H1 (cell line): ENCODE measurements around the gene EXOG. TPM values are rescaled to one million over a fixed set of nuclear protein-coding genes. Genes with fewer than 3 reads are reported as not detected.

Experiments
- CTCF ChIA-PET: fragments of 300-600 bp; sonication (Branson Sonifier 250); formaldehyde crosslinking; loops from one replicate; lab custom pipeline; 2021; ENCODE audit not compliant: partially characterized antibody; lab: Charles Lee
- POLR2A ChIA-PET: fragments of 300-600 bp; sonication (Branson Sonifier 250); formaldehyde crosslinking; loops from one replicate; lab custom pipeline; 2021; ENCODE audit warnings: inconsistent platforms; ENCODE audit not compliant: partially characterized antibody; lab: Charles Lee
- DNase-seq, 2 experiments: peaks; one replicate each; pipeline versions ENCODE4 v3.0.0 to v3.0.0-alpha.2; 2010 to 2022; ENCODE audit warnings: low spot score in 2 of 2, low read depth in 1 of 2, mixed read lengths in 1 of 2
- FAIRE-seq: peaks from 2 replicates; lab custom pipeline; 2011; peaks lifted over from hg19 to GRCh38; lab: Jason Lieb, UNC
- H2AFZ ChIP-seq: 2 replicates; pipeline ENCODE4 v1.8.1; 2012; ENCODE audit warnings: low read length, inconsistent platforms
- H2AK5ac ChIP-seq: 2 replicates; pipeline ENCODE4 v1.6.1; 2013; ENCODE audit warnings: low read depth, low read length
- H2BK120ac ChIP-seq: replicated peaks from 2 replicates; pipeline ENCODE3; 2013; ENCODE audit warnings: low read depth, low read length, inconsistent platforms
- H2BK12ac ChIP-seq: 2 replicates; pipeline ENCODE4 v1.6.1; 2013; ENCODE audit warnings: low read depth, low read length
- H2BK15ac ChIP-seq: 2 replicates; pipeline ENCODE4 v1.6.1; 2013; ENCODE audit warnings: low read length
- H2BK20ac ChIP-seq: 2 replicates; pipeline ENCODE4 v1.6.1; 2013; ENCODE audit warnings: low read length
- H2BK5ac ChIP-seq: 2 replicates; pipeline ENCODE4 v1.6.1; 2013; ENCODE audit warnings: low read depth, low read length
- H3K14ac ChIP-seq: 2 replicates; pipeline ENCODE4 v1.6.1; 2013; ENCODE audit warnings: inconsistent platforms; ENCODE audit not compliant: insufficient read length
- H3K18ac ChIP-seq: 2 replicates; pipeline ENCODE4 v1.6.1; 2013; ENCODE audit warnings: low read length; ENCODE audit errors: extremely low read depth
- H3K23ac ChIP-seq: 2 replicates; pipeline ENCODE4 v1.6.1; 2013; ENCODE audit warnings: inconsistent platforms; ENCODE audit not compliant: insufficient read length
- H3K23me2 ChIP-seq: 2 replicates; pipeline ENCODE4 v1.6.1; 2013; ENCODE audit warnings: low read depth, low read length
- H3K27ac ChIP-seq: 2 replicates; pipeline ENCODE4 v1.6.1; 2011; ENCODE audit warnings: low read depth, low read length, inconsistent platforms
- H3K27me3 ChIP-seq, 4 experiments: replicated peaks in 1 of 4; 1 replicate in 1 of 4; 2 replicates in 3 of 4; pipeline versions ENCODE4 v1.6.1 to v1.8.1; 2011 to 2013; ENCODE audit warnings: low read length in 3 of 4, mild to moderate bottlenecking in 3 of 4, inconsistent platforms in 2 of 4, mixed read lengths in 2 of 4, moderate library complexity in 1 of 4; ENCODE audit not compliant: control insufficient read depth in 3 of 4, insufficient read depth in 3 of 4; ENCODE audit errors: extremely low read depth in 1 of 4
- H3K36me3 ChIP-seq, 4 experiments: 2 replicates each; pipeline versions ENCODE4 v1.6.1 to v1.8.1; 2011 to 2013; ENCODE audit warnings: mild to moderate bottlenecking in 4 of 4, low read length in 3 of 4, moderate library complexity in 2 of 4, control low read depth in 1 of 4, inconsistent platforms in 1 of 4; ENCODE audit not compliant: insufficient read depth in 4 of 4, control insufficient read depth in 2 of 4
- H3K4ac ChIP-seq: replicated peaks from 2 replicates; pipeline ENCODE3; 2013; ENCODE audit warnings: low read length, low read depth, mixed read lengths, inconsistent platforms; ENCODE audit not compliant: insufficient read length
- H3K4me1 ChIP-seq, 4 experiments: replicated peaks in 1 of 4; 1 replicate in 1 of 4; 2 replicates in 3 of 4; pipeline versions ENCODE4 v1.6.1 to v1.8.1; 2011 to 2013; ENCODE audit warnings: low read length in 3 of 4, inconsistent platforms in 2 of 4, mixed read lengths in 1 of 4; ENCODE audit not compliant: insufficient read depth in 4 of 4, control insufficient read depth in 3 of 4
- H3K4me2 ChIP-seq, 2 experiments: 2 replicates each; pipeline versions ENCODE4 v1.6.1 to v1.8.1; 2011 to 2013; ENCODE audit warnings: low read depth in 2 of 2, low read length in 2 of 2, control low read depth in 1 of 2, inconsistent platforms in 1 of 2, mild to moderate bottlenecking in 1 of 2; ENCODE audit not compliant: insufficient read depth in 1 of 2
- H3K4me3 ChIP-seq, 4 experiments: fragments of 200-600, 300-600 bp in 1 of 4; sonication (generic), shearing (Covaris generic), sonication (Bioruptor Twin) in 1 of 4; 2 replicates each; pipeline versions ENCODE4 v1.5.1 to v1.8.1; 2011 to 2016; ENCODE audit warnings: low read length in 4 of 4, low read depth in 3 of 4, control low read depth in 2 of 4, inconsistent platforms in 2 of 4, mild to moderate bottlenecking in 2 of 4, mixed read lengths in 1 of 4, moderate library complexity in 1 of 4; ENCODE audit not compliant: insufficient read depth in 2 of 4; ENCODE audit errors: extremely low read depth in 1 of 4
- H3K56ac ChIP-seq: replicated peaks from 2 replicates; pipeline ENCODE3; 2013; ENCODE audit warnings: low read depth, mild to moderate bottlenecking, mixed read lengths, low read length, inconsistent platforms; ENCODE audit not compliant: insufficient read length
- H3K79me1 ChIP-seq: 2 replicates; pipeline ENCODE4 v1.6.1; 2013; ENCODE audit warnings: low read depth, low read length, control low read depth
- H3K79me2 ChIP-seq, 2 experiments: 2 replicates each; pipeline versions ENCODE4 v1.6.1 to v1.8.1; 2012 to 2013; ENCODE audit warnings: low read length in 2 of 2, mild to moderate bottlenecking in 2 of 2, inconsistent platforms in 1 of 2; ENCODE audit not compliant: insufficient read depth in 2 of 2, control insufficient read depth in 1 of 2
- H3K9ac ChIP-seq, 4 experiments: replicated peaks in 1 of 4; 1 replicate in 1 of 4; 2 replicates in 3 of 4; pipeline versions ENCODE4 v1.6.1 to v1.8.1; 2011 to 2013; ENCODE audit warnings: low read depth in 3 of 4, low read length in 3 of 4, control low read depth in 2 of 4, mild to moderate bottlenecking in 2 of 4, moderate library complexity in 2 of 4, inconsistent platforms in 1 of 4; ENCODE audit errors: extremely low read depth in 1 of 4
- H3K9me3 ChIP-seq, 2 experiments: 2 replicates each; pipeline versions ENCODE4 v1.6.1 to v1.8.1; 2012 to 2013; ENCODE audit warnings: mild to moderate bottlenecking in 2 of 2, moderate library complexity in 2 of 2, control low read depth in 1 of 2, inconsistent platforms in 1 of 2, low read depth in 1 of 2, low read length in 1 of 2, mixed read lengths in 1 of 2; ENCODE audit not compliant: insufficient read depth in 2 of 2
- H4K20me1 ChIP-seq, 2 experiments: replicated peaks in 1 of 2; 2 replicates each; pipeline versions ENCODE3 to v1.8.1; 2011 to 2013; ENCODE audit warnings: inconsistent platforms in 2 of 2, low read length in 2 of 2, mild to moderate bottlenecking in 1 of 2; ENCODE audit not compliant: insufficient read depth in 2 of 2, control insufficient read depth in 1 of 2
- H4K5ac ChIP-seq: 2 replicates; pipeline ENCODE4 v1.6.1; 2013; ENCODE audit warnings: low read length, low read depth, mixed read lengths, inconsistent platforms; ENCODE audit not compliant: insufficient read length
- H4K8ac ChIP-seq: 2 replicates; pipeline ENCODE4 v1.8.0; 2013; ENCODE audit warnings: mild to moderate bottlenecking, moderate library complexity, low read length, inconsistent platforms; ENCODE audit not compliant: insufficient read depth; ENCODE audit errors: extremely low read depth
- H4K91ac ChIP-seq: replicated peaks from 2 replicates; pipeline ENCODE3; 2013; ENCODE audit warnings: low read length, mixed read lengths, inconsistent platforms; ENCODE audit not compliant: insufficient read length
- ASH2L ChIP-seq: fragments of 200-600, 300-600 bp; sonication (generic); IDR thresholded peaks from one replicate; pipeline ENCODE4 v1.7.1; 2017; ENCODE audit warnings: low read length
- BCL11A ChIP-seq, 2 experiments: IDR thresholded peaks; one replicate each; pipeline ENCODE4 v1.6.1; 2011; ENCODE audit warnings: low read depth in 2 of 2, low read length in 2 of 2, mild to moderate bottlenecking in 2 of 2
- CEBPB ChIP-seq: IDR thresholded peaks from 2 replicates; pipeline ENCODE4 v1.6.1; 2012; ENCODE audit warnings: low read depth, low read length
- GTF2F1 ChIP-seq: IDR thresholded peaks from 2 replicates; pipeline ENCODE4 v1.6.1; 2012; ENCODE audit warnings: low read depth, low read length, improper control_type of control experiment, borderline replicate concordance
- POLR2AphosphoS5 ChIP-seq: IDR thresholded peaks from 2 replicates; pipeline ENCODE4 v1.6.1; 2011; ENCODE audit warnings: low read depth, low read length
- POU5F1 ChIP-seq: IDR thresholded peaks from 2 replicates; pipeline ENCODE4 v1.6.1; 2011; ENCODE audit warnings: low read depth, mild to moderate bottlenecking, low read length, moderate library complexity
- RAD21 ChIP-seq, 2 experiments: IDR thresholded peaks in 1 of 2; conservative IDR thresholded peaks in 1 of 2; 2 replicates each; pipeline ENCODE4 v1.6.1; 2011; ENCODE audit warnings: low read depth in 2 of 2, low read length in 2 of 2, improper control_type of control experiment in 1 of 2, inconsistent platforms in 1 of 2, mild to moderate bottlenecking in 1 of 2, moderate library complexity in 1 of 2
- RXRA ChIP-seq: IDR thresholded peaks from 2 replicates; pipeline ENCODE4 v1.6.1; 2011; ENCODE audit warnings: low read depth, mild to moderate bottlenecking, low read length, moderate library complexity; ENCODE audit not compliant: insufficient read depth
- SAP30 ChIP-seq: fragments of 300-600 bp; sonication (generic); IDR thresholded peaks from 2 replicates; pipeline ENCODE4 v1.7.1; 2012; ENCODE audit warnings: low read length, moderate library complexity, mild to moderate bottlenecking, inconsistent platforms; ENCODE audit not compliant: insufficient read depth, insufficient replicate concordance
- WGBS, 2 experiments: shearing (Covaris generic) in 1 of 2; methylation state at CpG; one replicate each; pipeline versions ENCODE4 v1.1.6 to v1.1.7; 2013 to 2015; ENCODE audit warnings: low lambda C conversion rate in 2 of 2, mixed read lengths in 2 of 2, inconsistent platforms in 1 of 2, low coverage in 1 of 2, missing lambda C conversion rate in 1 of 2; ENCODE audit not compliant: insufficient replicate concordance in 2 of 2, insufficient coverage in 1 of 2, insufficient read length in 1 of 2; ENCODE audit errors: extremely low coverage in 1 of 2, missing lambda C conversion rate in 1 of 2; 5-methylcytosine and 5-hydroxymethylcytosine counted together
- polyA plus RNA-seq, 7 experiments: library from polyadenylated mRNA; depleted of rRNA in 3 of 7; stranded (reverse) in 5 of 7; unstranded in 2 of 7; fragments of >200 nt in 5 of 7; fragments of 200-250 nt in 2 of 7; gene quantifications; 1 replicate in 5 of 7; 2 replicates in 1 of 7; 4 replicates in 1 of 7; pipeline versions ENCODE4 v1.2.1 to v1.2.3, GENCODE V29; 2011 to 2013; ENCODE audit warnings: missing spikeins in 2 of 7, mixed read lengths in 2 of 7
- total RNA-seq: library from RNA; stranded (reverse); fragmentation: NEBNext Ultra II Directional; extraction: Animal tissue kit (Norgen Biotek cat#: 25700); gene quantifications from 2 replicates; pipeline ENCODE4 v1.2.1, GENCODE V29; 2021
- TF ChIP-seq, protein P1 (sequence below): IDR thresholded peaks from 2 replicates; pipeline ENCODE4 v1.6.1; 2012; ENCODE audit warnings: inconsistent platforms
- TF ChIP-seq, protein P2 (sequence below): IDR thresholded peaks from 2 replicates; pipeline ENCODE4 v1.6.1; 2012; ENCODE audit warnings: low read length, inconsistent platforms

Gene EXOG
- total and polyA plus RNA-seq, 2 of the 8 experiments (the other 6 are each of a cell fraction or from before 2014, with no cell fraction given), result 7.2 to 12.9 TPM

DNA sequence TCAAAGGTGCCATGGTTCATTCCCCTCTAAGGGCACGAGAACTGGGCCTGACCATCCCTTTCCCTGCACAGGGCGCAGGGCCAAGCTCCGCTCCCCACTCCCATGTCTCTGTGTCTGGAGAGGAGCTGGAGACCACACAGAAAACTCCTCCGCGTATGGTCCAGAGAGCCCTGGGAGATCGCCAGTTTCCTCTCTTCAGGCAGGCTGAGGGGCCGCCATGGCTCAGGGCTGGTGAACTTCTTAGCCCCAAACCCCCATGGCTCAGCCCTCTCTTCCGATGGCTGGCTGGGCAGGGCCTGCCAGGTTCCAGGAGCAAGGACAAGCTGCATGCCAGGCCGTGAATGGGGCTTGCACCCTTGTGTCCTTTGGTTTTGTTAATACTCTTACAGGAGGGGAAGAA, 52.9 kb downstream of the EXOG start:
- Histone ChIP-seq H2BK20ac (0 out of 2 replicates have a peak overlapping the region, but pooled peaks have one; percentile 18), H3K27ac (no peak overlapping the region), H3K4me1 (peaks cover 0 to 5% (median 1%) of the 10 kb centered on the region in 4 experiments; a peak in 1 of 7 replicates), H4K5ac (no peak overlapping the region), H3K4me2 (no peak overlapping the region), H3K23ac (no peak overlapping the region), H4K8ac (no peak overlapping the region), H3K18ac (no peak overlapping the region), H2BK5ac (no peak overlapping the region), H4K20me1 (no peaks in the 10 kb centered on the region), H3K79me1 (no peaks in the 10 kb centered on the region), H2AK5ac (no peak overlapping the region), H2BK12ac (no peak overlapping the region), H2BK120ac (no peak overlapping the region), H4K91ac (no peak overlapping the region), H3K4me3 (no peak overlapping the region), H3K9me3 (peaks cover 0 to 5% of the 10 kb centered on the region in 2 experiments; a peak in 1 of 4 replicates), H3K14ac (no peak overlapping the region), H3K4ac (no peak overlapping the region), H3K79me2 (no peaks in the 10 kb centered on the region), H3K9ac (no peak overlapping the region), H2AFZ (no peak overlapping the region), H3K23me2 (no peaks in the 10 kb centered on the region), H3K56ac (no peak overlapping the region), H3K27me3 (no peaks in the 10 kb centered on the region), H3K36me3 (peaks cover 0 to under 1% (median 0%) of the 10 kb centered on the region in 4 experiments; a peak in 2 of 8 replicates), H2BK15ac (no peak overlapping the region)
- POLR2A ChIA-PET, result no interaction called here
- CTCF ChIA-PET, result interaction anchor here (1.0 to 1.8 kb wide), 6 partner anchors 9 to 422 kb away, joined by 3 to 8 read pairs (median 3); no protein-coding TSS in a partner anchor
- FAIRE-seq (no peak), DNase-seq (no peak)
- WGBS, 2 experiments, result 85% methylated on average over 9 of the region's 9 CpGs; no CpG with 5 or more reads in 1 of the 2 experiments
- TF ChIP-seq RXRA (no peak), POLR2AphosphoS5 (no peak), RAD21 (IDR thresholded peaks at IDR 0.05 in 1 of 2, conservative IDR thresholded peaks at IDR 0.05 in 1 of 2; ENCODE audit: low read depth in 2 of 2, low read length in 2 of 2) (no peak), POU5F1 (no peak), GTF2F1 (no peak), BCL11A (IDR thresholded peaks at IDR 0.05; ENCODE audit: low read depth in 2 of 2, low read length in 2 of 2) (no peak), SAP30 (no peak), CEBPB (no peak), ASH2L (no peak)
- TF ChIP-seq, protein P1, sequence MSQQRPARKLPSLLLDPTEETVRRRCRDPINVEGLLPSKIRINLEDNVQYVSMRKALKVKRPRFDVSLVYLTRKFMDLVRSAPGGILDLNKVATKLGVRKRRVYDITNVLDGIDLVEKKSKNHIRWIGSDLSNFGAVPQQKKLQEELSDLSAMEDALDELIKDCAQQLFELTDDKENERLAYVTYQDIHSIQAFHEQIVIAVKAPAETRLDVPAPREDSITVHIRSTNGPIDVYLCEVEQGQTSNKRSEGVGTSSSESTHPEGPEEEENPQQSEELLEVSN, result no peak
- TF ChIP-seq, protein P2, sequence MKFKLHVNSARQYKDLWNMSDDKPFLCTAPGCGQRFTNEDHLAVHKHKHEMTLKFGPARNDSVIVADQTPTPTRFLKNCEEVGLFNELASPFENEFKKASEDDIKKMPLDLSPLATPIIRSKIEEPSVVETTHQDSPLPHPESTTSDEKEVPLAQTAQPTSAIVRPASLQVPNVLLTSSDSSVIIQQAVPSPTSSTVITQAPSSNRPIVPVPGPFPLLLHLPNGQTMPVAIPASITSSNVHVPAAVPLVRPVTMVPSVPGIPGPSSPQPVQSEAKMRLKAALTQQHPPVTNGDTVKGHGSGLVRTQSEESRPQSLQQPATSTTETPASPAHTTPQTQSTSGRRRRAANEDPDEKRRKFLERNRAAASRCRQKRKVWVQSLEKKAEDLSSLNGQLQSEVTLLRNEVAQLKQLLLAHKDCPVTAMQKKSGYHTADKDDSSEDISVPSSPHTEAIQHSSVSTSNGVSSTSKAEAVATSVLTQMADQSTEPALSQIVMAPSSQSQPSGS, result no peak
